IMR-90 (cell line): ENCODE results near the gene MTIF3. TPM values are rescaled to one million over a fixed set of nuclear protein-coding genes. Genes with fewer than 3 reads are reported as not detected.

Experiments used
- ATAC-seq: fragments of 200-7000 bp; cut with Tn5 transposase; 2 replicates; pipeline ENCODE4 v1.9.1; 2020; ENCODE audit warnings: low read depth, mild to moderate bottlenecking, moderate library complexity
- BruUV-seq: library from RNA; stranded (reverse); fragments of 400-500 nt; replicated peaks from 2 replicates; lab custom pipeline; 2021; lab: Mats Ljungman, UMichigan
- CTCF ChIA-PET: fragments of 300-600 bp; formaldehyde crosslinking; extraction: SDS; loops from one replicate; lab custom pipeline; 2021; ENCODE audit warnings: antibody characterized with exemption; lab: Yijun Ruan, JAX
- POLR2A ChIA-PET: fragments of 300-600 bp; sonication (Branson Sonifier 250); formaldehyde crosslinking; loops from one replicate; lab custom pipeline; 2022; ENCODE audit warnings: antibody characterized with exemption; ENCODE audit not compliant: unreplicated experiment; lab: Charles Lee
- DNase-seq: peaks from one replicate; pipeline ENCODE4 v3.0.0; 2013
- H2AFZ ChIP-seq: replicated peaks from 2 replicates; pipeline ENCODE3; 2013; ENCODE audit warnings: low read length, mild to moderate bottlenecking; ENCODE audit not compliant: poor library complexity
- H2AK5ac ChIP-seq: 2 replicates; pipeline ENCODE4 v1.6.1; 2013; ENCODE audit warnings: low read depth, low read length, inconsistent platforms
- H2AK9ac ChIP-seq: replicated peaks from 2 replicates; pipeline ENCODE3; 2013; ENCODE audit warnings: mild to moderate bottlenecking, low read depth, low read length, moderate library complexity; ENCODE audit not compliant: poor library complexity
- H2BK120ac ChIP-seq: 2 replicates; pipeline ENCODE4 v1.6.1; 2013; ENCODE audit warnings: low read depth, low read length, inconsistent platforms
- H2BK15ac ChIP-seq: 3 replicates; pipeline ENCODE4 v1.6.1; 2013; ENCODE audit warnings: low read depth, low read length, inconsistent platforms
- H2BK20ac ChIP-seq: 2 replicates; pipeline ENCODE4 v1.6.1; 2013; ENCODE audit warnings: low read depth, mild to moderate bottlenecking, inconsistent platforms, low read length, moderate library complexity
- H2BK5ac ChIP-seq: 2 replicates; pipeline ENCODE4 v1.6.1; 2013; ENCODE audit warnings: mild to moderate bottlenecking, low read depth, low read length, inconsistent platforms; ENCODE audit not compliant: poor library complexity, severe bottlenecking
- H3K14ac ChIP-seq: replicated peaks from 2 replicates; pipeline ENCODE4 v1.6.1; 2013; ENCODE audit warnings: low read depth, low read length, inconsistent platforms
- H3K18ac ChIP-seq: 2 replicates; pipeline ENCODE4 v1.6.1; 2013; ENCODE audit warnings: low read depth, low read length, control low read depth
- H3K23ac ChIP-seq: 2 replicates; pipeline ENCODE4 v1.6.1; 2013; ENCODE audit warnings: low read depth, low read length, inconsistent platforms
- H3K27ac ChIP-seq: 2 replicates; pipeline ENCODE4 v1.5.1; 2013; ENCODE audit warnings: mild to moderate bottlenecking, control low read depth, low read length; ENCODE audit not compliant: insufficient read depth
- H3K27me3 ChIP-seq: 2 replicates; pipeline ENCODE4 v1.6.1; 2013; ENCODE audit warnings: low read length; ENCODE audit not compliant: control insufficient read depth, insufficient read depth
- H3K36me3 ChIP-seq: 2 replicates; pipeline ENCODE4 v1.6.1; 2013; ENCODE audit warnings: low read length, mixed read lengths; ENCODE audit not compliant: control insufficient read depth, insufficient read depth
- H3K4ac ChIP-seq: 2 replicates; pipeline ENCODE4 v1.6.1; 2013; ENCODE audit warnings: low read depth, low read length, inconsistent platforms
- H3K4me1 ChIP-seq: 2 replicates; pipeline ENCODE4 v1.6.1; 2013; ENCODE audit warnings: low read length, mixed read lengths; ENCODE audit not compliant: control insufficient read depth, insufficient read depth
- H3K4me2 ChIP-seq: 2 replicates; pipeline ENCODE4 v1.6.1; 2013; ENCODE audit warnings: low read depth, mild to moderate bottlenecking, control low read depth, low read length, moderate library complexity
- H3K4me3 ChIP-seq: 2 replicates; pipeline ENCODE4 v1.5.1; 2013; ENCODE audit warnings: low read depth, mild to moderate bottlenecking, control low read depth, low read length, moderate library complexity; ENCODE audit not compliant: insufficient read depth
- H3K56ac ChIP-seq: 2 replicates; pipeline ENCODE4 v1.6.1; 2013; ENCODE audit warnings: low read length, inconsistent platforms; ENCODE audit not compliant: insufficient read depth; ENCODE audit errors: extremely low read depth
- H3K79me1 ChIP-seq, 2 experiments: 2 replicates each; pipeline ENCODE4 v1.6.1; 2013; ENCODE audit warnings: low read length in 2 of 2, inconsistent platforms in 1 of 2, low read depth in 1 of 2
- H3K9ac ChIP-seq: 2 replicates; pipeline ENCODE4 v1.6.1; 2013; ENCODE audit warnings: low read depth, low read length, control low read depth
- H3K9me1 ChIP-seq: 2 replicates; pipeline ENCODE4 v1.6.1; 2013; ENCODE audit warnings: low read length, inconsistent platforms; ENCODE audit not compliant: insufficient read depth
- H3K9me3 ChIP-seq: 2 replicates; pipeline ENCODE4 v1.6.1; 2013; ENCODE audit warnings: low read length; ENCODE audit not compliant: control insufficient read depth, insufficient read depth
- H4K20me1 ChIP-seq: 2 replicates; pipeline ENCODE4 v1.6.1; 2013; ENCODE audit warnings: low read length, inconsistent platforms; ENCODE audit not compliant: insufficient read depth
- H4K5ac ChIP-seq: 2 replicates; pipeline ENCODE4 v1.6.1; 2013; ENCODE audit warnings: mild to moderate bottlenecking, low read depth, low read length, control low read depth
- H4K8ac ChIP-seq, 2 experiments: 2 replicates each; pipeline ENCODE4 v1.6.1; 2013; ENCODE audit warnings: low read depth in 2 of 2, low read length in 2 of 2, control low read depth in 1 of 2, inconsistent platforms in 1 of 2
- H4K91ac ChIP-seq: 2 replicates; pipeline ENCODE4 v1.6.1; 2013; ENCODE audit warnings: low read depth, low read length, inconsistent platforms; ENCODE audit not compliant: insufficient read depth
- CEBPB ChIP-seq: IDR thresholded peaks from 2 replicates; pipeline ENCODE4 v1.6.1; 2012; ENCODE audit warnings: low read depth, low read length, improper control_type of control experiment
- CTCF ChIP-seq: conservative IDR thresholded peaks from 2 replicates; pipeline ENCODE4 v1.5.1; 2012; ENCODE audit warnings: mild to moderate bottlenecking, low read depth, low read length, improper control_type of control experiment
- ELK1 ChIP-seq: fragments of 150-350 bp; IDR thresholded peaks from 2 replicates; pipeline ENCODE4 v1.6.1; 2016; ENCODE audit warnings: low read depth, mild to moderate bottlenecking, low read length, moderate library complexity, borderline replicate concordance
- FOS ChIP-seq: fragments of 150-350 bp; IDR thresholded peaks from 2 replicates; pipeline ENCODE4 v1.6.1; 2016; ENCODE audit warnings: low read depth, low read length
- MAFK ChIP-seq: IDR thresholded peaks from 2 replicates; pipeline ENCODE4 v1.6.1; 2012; ENCODE audit warnings: low read depth, low read length, improper control_type of control experiment
- NFE2L2 ChIP-seq: fragments of 150-350 bp; IDR thresholded peaks from 2 replicates; pipeline ENCODE4 v1.6.1; 2016; ENCODE audit warnings: low read depth, mild to moderate bottlenecking, low read length
- POLR2A ChIP-seq: IDR thresholded peaks from 2 replicates; pipeline ENCODE4 v1.6.1; 2012; ENCODE audit warnings: mild to moderate bottlenecking, low read depth, low read length
- USF2 ChIP-seq: fragments of 150-350 bp; IDR thresholded peaks from 2 replicates; pipeline ENCODE4 v1.6.1; 2017; ENCODE audit warnings: mild to moderate bottlenecking, antibody characterized with exemption, low read length, low read depth
- WGBS, 2 experiments: methylation state at CpG; one replicate each; pipeline versions ENCODE4 v1.1.5 to v1.1.7; 2013; ENCODE audit warnings: missing lambda C conversion rate in 2 of 2; ENCODE audit not compliant: insufficient read length in 1 of 2; ENCODE audit errors: extremely low coverage in 2 of 2; 5-methylcytosine and 5-hydroxymethylcytosine counted together
- dilution Hi-C: fragments of 300-500 bp; cut with HindIII; formaldehyde crosslinking; loops from one replicate; pipeline ENCODE4 v1.14.3; 2018; ENCODE audit warnings: low sequenced_read_pairs; ENCODE audit not compliant: unreplicated experiment
- in situ Hi-C: fragments of 300-500 bp; cut with MboI; formaldehyde crosslinking; loops from 3 replicates; pipeline ENCODE4 v1.14.3; 2019; ENCODE audit warnings: low sequenced_read_pairs, inconsistent platforms, mixed read lengths
- intact Hi-C: fragments of 100-400 bp; cut with micrococcal nuclease; formaldehyde crosslinking; loops from 2 replicates; pipeline ENCODE4 v1.10.0; 2022
- polyA plus RNA-seq, 3 experiments: library from polyadenylated mRNA; depleted of rRNA; stranded (reverse); fragments of >200 nt; gene quantifications; 2 replicates each; pipeline ENCODE4 v1.2.3, GENCODE V29; 2012; ENCODE audit warnings: low replicate concordance in 1 of 3
- total RNA-seq: library from RNA; depleted of rRNA; stranded (reverse); fragments of >200 nt; gene quantifications from 2 replicates; pipeline ENCODE4 v1.2.3, GENCODE V29; 2012

Gene MTIF3
- total and polyA plus RNA-seq, 2 of the 4 experiments (the other 2 are of a cell fraction) = 31.7 to 41.0 TPM

- no peak overlapping the region for H3K56ac ChIP-seq
- DNase-seq = no peak
- ATAC-seq = no peak
- H4K8ac ChIP-seq = no peak overlapping the region
- no peaks in the 10 kb centered on the region for H4K20me1 ChIP-seq
- no peak overlapping the region for H4K5ac ChIP-seq
- no peak overlapping the region for H2BK5ac ChIP-seq
- H3K4me3 ChIP-seq = no peak overlapping the region
- peaks cover 18% of the 10 kb centered on the region for H3K27me3 ChIP-seq
- ChIA-PET CTCF (interaction anchor here (3.2 kb wide), 1 partner anchor 422 kb away, joined by 13 read pairs; no protein-coding TSS in a partner anchor), POLR2A (no interaction called here)
- no peaks in the 10 kb centered on the region for H3K36me3 ChIP-seq
- H3K9me1 ChIP-seq = no peaks in the 10 kb centered on the region
- BruUV-seq = no TSS peak
- in situ Hi-C loops = no loop called here
- dilution Hi-C loops = no loop called here
- H2AFZ ChIP-seq = no peak overlapping the region
- WGBS, 2 experiments = 95% methylated on average over 7 of the region's 17 CpGs; no CpG with 5 or more reads in 1 of the 2 experiments
- no peaks in the 10 kb centered on the region for H3K79me1 ChIP-seq
- no peak overlapping the region for H2AK5ac ChIP-seq
- TF ChIP-seq USF2 = no peak
- no peak for TF ChIP-seq CTCF
- no peak for TF ChIP-seq FOS
- no peak for TF ChIP-seq ELK1
- no peak for TF ChIP-seq NFE2L2
- no peak for TF ChIP-seq POLR2A
- no peak for TF ChIP-seq CEBPB
- TF ChIP-seq MAFK = no peak
- no peak overlapping the region for H2AK9ac ChIP-seq
- H3K27ac ChIP-seq = no peak overlapping the region
- H2BK120ac ChIP-seq = no peak overlapping the region
- intact Hi-C loops = no loop called here
- no peak overlapping the region for H4K91ac ChIP-seq
- no peak overlapping the region for H3K14ac ChIP-seq
- no peak overlapping the region for H2BK20ac ChIP-seq
- no peak overlapping the region for H2BK15ac ChIP-seq
- peaks cover 4% of the 10 kb centered on the region; the same call in 1 of the 2 replicates for H3K4me1 ChIP-seq
- no peak overlapping the region for H3K4ac ChIP-seq
- no peaks in the 10 kb centered on the region; the same call in 1 of the 2 replicates for H3K9me3 ChIP-seq
- H3K9ac ChIP-seq = no peak overlapping the region
- no peak overlapping the region for H3K18ac ChIP-seq
- no peak overlapping the region for H3K4me2 ChIP-seq
- H3K23ac ChIP-seq = no peak overlapping the region
These were observed 45.7 kb downstream of the MTIF3 start for GRCh38 chr13:27404680-27405079.
